Transverse colon (tissue), 4 donors: Measurements from ENCODE around the gene TNPO2. TPM values are rescaled to one million over a fixed set of nuclear protein-coding genes. Genes with fewer than 3 reads are reported as not detected.

ENCODE experiments used
- DNase-seq: peaks from one replicate; pipeline ENCODE4 v3.0.0-alpha.2; 2019
- H3K27ac ChIP-seq, 4 donors: fragments of 200-600 bp; sonication (generic); 2 replicates each; pipeline ENCODE4 v1.5.1; 2016 to 2018; ENCODE audit warnings: inconsistent platforms in 4 of 4
- H3K27me3 ChIP-seq: fragments of 200-600 bp; sonication (generic); 2 replicates; pipeline ENCODE4 v1.5.1; 2017; ENCODE audit warnings: inconsistent platforms
- H3K36me3 ChIP-seq, 4 donors: fragments of 200-600 bp; sonication (generic); 2 replicates each; pipeline ENCODE4 v1.5.1; 2017 to 2019; ENCODE audit warnings: inconsistent platforms in 4 of 4
- H3K4me1 ChIP-seq, 4 donors: fragments of 200-600 bp; sonication (generic); 2 replicates each; pipeline ENCODE4 v1.5.1; 2017 to 2020; ENCODE audit warnings: inconsistent platforms in 4 of 4
- H3K4me3 ChIP-seq, 4 donors: fragments of 200-600 bp; sonication (generic); 1 replicate in 1 of 4; 2 replicates in 3 of 4; pipeline versions ENCODE4 v1.5.1 to v1.6.1; 2017 to 2019; ENCODE audit warnings: inconsistent platforms in 4 of 4
- H3K9me3 ChIP-seq, 2 donors: fragments of 200-600 bp; sonication (generic); 2 replicates each; pipeline ENCODE4 v1.5.1; 2017 to 2019; ENCODE audit warnings: inconsistent platforms in 2 of 2
- EP300 ChIP-seq: sonication (generic); formaldehyde crosslinking; IDR thresholded peaks from one replicate; pipeline ENCODE4 v1.6.1; 2017; ENCODE audit warnings: antibody characterized with exemption, low read depth
- POLR2A ChIP-seq: fragments of 450-650 bp; IDR thresholded peaks from one replicate; pipeline ENCODE4 v1.6.1; 2016; ENCODE audit warnings: antibody characterized with exemption, mild to moderate bottlenecking, moderate library complexity
- POLR2AphosphoS5 ChIP-seq, 3 donors: sonication (generic); formaldehyde crosslinking; IDR thresholded peaks; one replicate each; pipeline ENCODE4 v1.6.1; 2016; ENCODE audit warnings: antibody characterized with exemption in 3 of 3
- WGBS, 2 donors: methylation state at CpG; one replicate each; pipeline ENCODE4 v1.1.5; 2018; ENCODE audit warnings: low coverage in 1 of 2; 5-methylcytosine and 5-hydroxymethylcytosine counted together
- in situ Hi-C, 4 donors: fragments of 200-750 bp; cut with MboI; loops; one replicate each; pipeline versions ENCODE4 v1.15.0 to v1.15.1; 2017; ENCODE audit warnings: low sequenced_read_pairs in 3 of 4, low pct_ligation_motif_present in 1 of 4, low pct_unique_long_range_greater_than_20kb in 1 of 4
- intact Hi-C: fragments of 100-400 bp; cut with DNase I; formaldehyde crosslinking; loops from one replicate; pipeline ENCODE4 v1.15.1; 2023; ENCODE audit warnings: low total_unique reads
- total RNA-seq, 4 donors: library from RNA; depleted of rRNA; stranded (reverse); fragments of >200 nt; gene quantifications; one replicate each; pipeline ENCODE4 v1.1.0, GENCODE V29; 2016
- TF ChIP-seq, protein P1 (sequence below), 5 experiments: fragments of 200-600 bp in 3 of 5; fragments of 450-650 bp in 2 of 5; sonication (generic) in 3 of 5; IDR thresholded peaks; 1 replicate in 2 of 5; 2 replicates in 3 of 5; pipeline ENCODE4 v1.5.1; 2016 to 2017; ENCODE audit warnings: antibody characterized with exemption in 5 of 5, inconsistent platforms in 3 of 5, mild to moderate bottlenecking in 2 of 5, moderate library complexity in 1 of 5

The TNPO2 gene
- total RNA-seq, 4 donors from 2014 or later: 39.2 to 128 (median 62.7) TPM

DNA sequence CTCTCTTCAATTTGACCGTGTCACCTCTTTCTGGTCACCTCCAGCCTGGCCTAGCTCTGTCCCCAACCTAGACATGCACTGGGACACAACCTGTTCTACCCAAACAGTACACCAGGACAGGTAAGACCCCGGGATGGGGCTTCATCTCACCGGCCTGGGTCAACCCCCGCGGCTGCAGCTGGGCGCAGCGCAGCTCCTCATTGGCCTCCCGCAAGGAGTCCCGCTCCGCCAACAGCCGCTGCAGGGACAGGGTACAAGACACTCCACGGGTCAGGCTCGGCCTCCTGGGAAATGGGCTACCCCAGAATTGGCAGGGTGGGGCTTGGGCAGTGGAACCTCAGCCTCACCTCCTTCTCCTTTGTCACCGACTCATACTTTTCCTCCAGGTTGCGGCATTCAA is 43.9 kb upstream of the TNPO2 start:
- intact Hi-C loops: loop anchor here (5.0 kb wide), 2 partner anchors 35 to 75 kb away; partner anchors contain the start of genes PRDX2 and THSD8
- in situ Hi-C loops: loop anchor here in 2 of 4 donors (10.0 kb wide), 1 partner anchor 77 kb away; no protein-coding TSS in a partner anchor
- Histone ChIP-seq H3K4me1 (peaks cover 0 to 15% (median 4%) of the 10 kb centered on the region in 4 donors), H3K4me3 (no peak overlapping the region), H3K27me3 (no peaks in the 10 kb centered on the region), H3K36me3 (peaks cover 0 to 5% (median 0%) of the 10 kb centered on the region in 4 donors), H3K27ac (no peak overlapping the region), H3K9me3 (no peaks in the 10 kb centered on the region)
- no peak for DNase-seq
- TF ChIP-seq, protein P1, sequence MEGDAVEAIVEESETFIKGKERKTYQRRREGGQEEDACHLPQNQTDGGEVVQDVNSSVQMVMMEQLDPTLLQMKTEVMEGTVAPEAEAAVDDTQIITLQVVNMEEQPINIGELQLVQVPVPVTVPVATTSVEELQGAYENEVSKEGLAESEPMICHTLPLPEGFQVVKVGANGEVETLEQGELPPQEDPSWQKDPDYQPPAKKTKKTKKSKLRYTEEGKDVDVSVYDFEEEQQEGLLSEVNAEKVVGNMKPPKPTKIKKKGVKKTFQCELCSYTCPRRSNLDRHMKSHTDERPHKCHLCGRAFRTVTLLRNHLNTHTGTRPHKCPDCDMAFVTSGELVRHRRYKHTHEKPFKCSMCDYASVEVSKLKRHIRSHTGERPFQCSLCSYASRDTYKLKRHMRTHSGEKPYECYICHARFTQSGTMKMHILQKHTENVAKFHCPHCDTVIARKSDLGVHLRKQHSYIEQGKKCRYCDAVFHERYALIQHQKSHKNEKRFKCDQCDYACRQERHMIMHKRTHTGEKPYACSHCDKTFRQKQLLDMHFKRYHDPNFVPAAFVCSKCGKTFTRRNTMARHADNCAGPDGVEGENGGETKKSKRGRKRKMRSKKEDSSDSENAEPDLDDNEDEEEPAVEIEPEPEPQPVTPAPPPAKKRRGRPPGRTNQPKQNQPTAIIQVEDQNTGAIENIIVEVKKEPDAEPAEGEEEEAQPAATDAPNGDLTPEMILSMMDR (IDR thresholded peaks at IDR 0.05): no peak
- TF ChIP-seq POLR2A (no peak), POLR2AphosphoS5 (IDR thresholded peaks at IDR 0.05) (no peak), EP300 (no peak)
- 98% methylated on average over 13 of the region's 15 CpGs; no CpG with 5 or more reads in 1 of the 2 donors for WGBS, 2 donors

DNA sequence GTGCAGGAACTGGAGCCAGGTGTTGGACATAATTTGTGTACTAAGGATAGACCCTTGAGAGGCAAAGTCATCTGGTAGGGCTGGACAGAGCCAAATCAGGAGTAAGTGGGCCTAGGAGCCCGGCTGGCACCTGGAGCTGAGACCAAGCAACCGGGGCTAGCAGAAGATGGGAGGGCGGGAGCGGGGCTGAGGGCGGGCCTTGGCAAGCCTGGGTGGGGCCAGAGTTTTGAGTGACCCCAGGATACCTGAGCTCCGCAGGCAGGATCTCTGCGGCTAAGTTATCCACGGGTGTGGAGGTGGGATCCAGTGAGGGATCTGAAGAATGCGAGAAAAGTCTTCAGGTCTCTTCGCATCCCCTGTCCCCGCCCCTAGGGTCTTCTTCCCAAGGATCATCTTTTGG is 43.4 kb upstream of the TNPO2 start:
- 94 to 100% methylated on average over 1 to 11 of the region's 11 CpGs for WGBS, 2 donors
- no peak overlapping the region for H3K27ac ChIP-seq
- H3K36me3 ChIP-seq: peaks cover 0 to 7% (median 0%) of the 10 kb centered on the region in 4 donors
- peaks cover 0 to 15% (median 4%) of the 10 kb centered on the region in 4 donors for H3K4me1 ChIP-seq
- in situ Hi-C loops (loop anchor here in 2 of 4 donors (10.0 kb wide), 1 partner anchor 78 kb away; no protein-coding TSS in a partner anchor), intact Hi-C loops (loop anchor here (5.0 kb wide), 2 partner anchors 35 to 75 kb away; partner anchors contain the start of genes PRDX2 and THSD8)
- no peak for DNase-seq
- no peak overlapping the region for H3K4me3 ChIP-seq
- H3K9me3 ChIP-seq: no peaks in the 10 kb centered on the region
- no peaks in the 10 kb centered on the region for H3K27me3 ChIP-seq
- TF ChIP-seq POLR2A: no peak
- no peak for TF ChIP-seq EP300
- no peak for TF ChIP-seq POLR2AphosphoS5 (IDR thresholded peaks at IDR 0.05)
- TF ChIP-seq, protein P1 (IDR thresholded peaks at IDR 0.05): no peak

DNA sequence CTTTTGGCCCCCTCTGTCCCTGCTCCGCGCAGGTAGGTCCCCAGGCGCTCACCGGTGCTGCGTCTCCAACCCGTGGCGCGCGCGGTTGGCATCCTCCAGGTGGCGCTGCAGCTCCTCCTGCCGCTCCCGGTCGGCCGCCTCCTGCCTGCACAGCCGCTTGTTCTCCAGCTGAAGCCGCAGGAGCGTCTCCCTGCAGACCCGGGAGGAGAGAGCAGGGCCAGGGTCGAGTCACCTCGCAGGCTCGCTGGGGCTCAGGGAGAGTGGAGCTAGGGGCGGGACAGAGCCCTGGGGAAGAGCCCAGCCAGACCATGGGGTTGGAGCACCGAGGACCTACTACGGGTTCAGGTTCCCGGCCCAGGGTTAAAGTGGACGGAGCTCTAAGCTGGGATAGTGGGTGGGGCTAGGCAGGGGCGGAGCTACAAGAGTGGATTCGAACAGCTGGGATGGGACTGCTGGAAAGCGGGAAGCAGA is 42.4 kb upstream of the TNPO2 start:
- 4 to 28% methylated on average over 7 to 30 of the region's 30 CpGs for WGBS, 2 donors
- no peaks in the 10 kb centered on the region for H3K9me3 ChIP-seq
- no peaks in the 10 kb centered on the region for H3K27me3 ChIP-seq
- H3K4me1 ChIP-seq: peaks cover 0 to 15% (median 4%) of the 10 kb centered on the region in 4 donors
- H3K4me3 ChIP-seq: peak overlapping the region in 3 of 4 donors; percentile 21 to 41 (median 38)
- intact Hi-C loops: loop anchor here (5.0 kb wide), 2 partner anchors 36 to 76 kb away; partner anchors contain the start of genes PRDX2 and THSD8
- in situ Hi-C loops: loop anchor here in 2 of 4 donors (10.0 kb wide), 1 partner anchor 79 kb away; no protein-coding TSS in a partner anchor
- peak; percentile 93 for DNase-seq
- peak overlapping the region; percentile 39 to 88 (median 80) for H3K27ac ChIP-seq
- peaks cover 0 to 7% (median 0%) of the 10 kb centered on the region in 4 donors for H3K36me3 ChIP-seq
- TF ChIP-seq POLR2A: peak; percentile 19
- TF ChIP-seq EP300: no peak
- peak in 2 of 3 donors; percentile 16 to 53 for TF ChIP-seq POLR2AphosphoS5 (IDR thresholded peaks at IDR 0.05)
- TF ChIP-seq, protein P1 (IDR thresholded peaks at IDR 0.05): peak; percentile 74 to 96 (median 77)

DNA sequence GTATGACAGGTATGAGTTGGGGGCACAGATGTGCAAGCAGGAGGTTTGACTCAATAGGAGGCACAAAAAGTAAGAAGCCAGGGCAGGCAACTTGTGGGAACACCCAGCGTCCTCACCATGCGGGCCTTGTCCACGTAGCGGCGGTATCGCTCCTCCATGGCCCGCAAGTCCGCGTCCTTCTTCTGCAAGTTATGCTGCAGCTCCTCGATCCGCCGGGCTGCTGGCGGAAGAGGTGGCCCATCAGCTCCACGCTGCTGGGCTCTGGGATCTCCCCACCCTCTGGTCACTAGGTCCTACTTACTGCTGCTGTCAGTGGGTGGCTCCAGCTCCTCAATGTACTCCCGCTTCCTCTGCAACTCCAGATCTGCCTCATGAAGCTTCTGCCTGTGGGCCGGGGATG is 41.0 kb upstream of the TNPO2 start:
- intact Hi-C loops: loop anchor here (5.0 kb wide), 2 partner anchors 38 to 78 kb away; partner anchors contain the start of genes PRDX2 and THSD8
- H3K27me3 ChIP-seq: no peaks in the 10 kb centered on the region
- in situ Hi-C loops: loop anchor here in 3 of 4 donors (5.0 to 10.0 kb wide), 2 partner anchors 80 to 83 kb away; no protein-coding TSS in a partner anchor
- no peak overlapping the region for H3K4me3 ChIP-seq
- no peak for TF ChIP-seq POLR2A
- no peak for TF ChIP-seq POLR2AphosphoS5 (IDR thresholded peaks at IDR 0.05)
- TF ChIP-seq, protein P1 (IDR thresholded peaks at IDR 0.05): no peak
- TF ChIP-seq EP300: no peak
- H3K36me3 ChIP-seq: peaks cover 0 to 7% (median 0%) of the 10 kb centered on the region in 4 donors
- H3K9me3 ChIP-seq: no peaks in the 10 kb centered on the region
- DNase-seq: no peak
- H3K27ac ChIP-seq: no peak overlapping the region
- peaks cover 0 to 8% (median 1%) of the 10 kb centered on the region in 4 donors for H3K4me1 ChIP-seq
- WGBS, 2 donors: 95 to 100% methylated on average over 1 to 16 of the region's 16 CpGs
